Mucosa of descending colon (tissue), 3 donors: Measurements from ENCODE around the gene GADD45B. TPM values are rescaled to one million over a fixed set of nuclear protein-coding genes. Genes with fewer than 3 reads are reported as not detected.

ENCODE experiments used
- ATAC-seq: fragments of 200-7000 bp; cut with Tn5 transposase; one replicate; pipeline ENCODE4 v1.9.1; 2020; ENCODE audit warnings: mild to moderate bottlenecking, moderate library complexity
- DNase-seq, 3 donors: peaks; one replicate each; pipeline ENCODE4 v3.0.0-alpha.2; 2020
- H3K36me3 ChIP-seq: fragments of 200-600 bp; one replicate; pipeline ENCODE4 v1.8.0; 2021; ENCODE audit warnings: low read depth, mild to moderate bottlenecking
- H3K4me1 ChIP-seq: fragments of 200-600 bp; one replicate; pipeline ENCODE4 v1.8.0; 2021; ENCODE audit warnings: low read depth, mild to moderate bottlenecking
- H3K4me3 ChIP-seq: fragments of 200-600 bp; one replicate; pipeline ENCODE4 v1.8.0; 2021; ENCODE audit warnings: mild to moderate bottlenecking
- H3K9me3 ChIP-seq: fragments of 200-600 bp; one replicate; pipeline ENCODE4 v1.8.0; 2021; ENCODE audit warnings: mild to moderate bottlenecking
- CTCF ChIP-seq: fragments of 200-600 bp; IDR thresholded peaks from one replicate; pipeline ENCODE4 v1.8.0; 2022; ENCODE audit warnings: antibody characterized with exemption, mild to moderate bottlenecking
- intact Hi-C, 2 donors: fragments of 100-400 bp; cut with DNase I in 1 of 2; cut with micrococcal nuclease in 1 of 2; formaldehyde crosslinking; loops; one replicate each; pipeline versions ENCODE4 v1.11.0 to v1.11.1; 2022; cut with DNase I, micrococcal nuclease
- total RNA-seq, 3 donors: library from RNA; stranded (reverse); fragmentation: NEBNext Ultra II Directional in 2 of 3; extraction: Animal tissue kit (Norgen Biotek cat#: 25700) in 2 of 3; gene quantifications; one replicate each; pipeline versions ENCODE4 v1.2.1 to v1.2.4, GENCODE V29; 2021 to 2023
- donor health status: DM: no; HTN: no; CAD: no; lungs with moderate emphysema.
- donor health status: DM: no; HTN: no; CAD: no.
- donor health status: DM: no; HTN: yes; CAD: no.

The GADD45B gene
- total RNA-seq, 3 donors from 2014 or later: 30.6 to 45.5 (median 35.9) TPM

- ATAC-seq (peak; percentile 21), DNase-seq (peak; percentile 66 to 81 (median 76))
- intact Hi-C loops: loop anchor here (2.0 to 5.0 kb wide), 3 partner anchors 65 to 135 kb away; no protein-coding TSS in a partner anchor
- Histone ChIP-seq H3K9me3 (no peaks in the 10 kb centered on the region), H3K36me3 (no peaks in the 10 kb centered on the region), H3K4me1 (peaks cover 36% of the 10 kb centered on the region), H3K4me3 (peak overlapping the region; percentile 63)
- no peak for TF ChIP-seq CTCF
Measured at GRCh38 chr19:2477141-2477710, 1.3 kb downstream of the GADD45B start.

- no peak for TF ChIP-seq CTCF
- intact Hi-C loops: loop anchor here (2.0 to 5.0 kb wide), 3 partner anchors 65 to 135 kb away; no protein-coding TSS in a partner anchor
- peaks cover 36% of the 10 kb centered on the region for H3K4me1 ChIP-seq
- no peaks in the 10 kb centered on the region for H3K36me3 ChIP-seq
- DNase-seq (peak; percentile 37 to 76 (median 55)), ATAC-seq (no peak)
- no peak overlapping the region for H3K4me3 ChIP-seq
- H3K9me3 ChIP-seq: peaks cover under 1% of the 10 kb centered on the region
Measured at GRCh38 chr19:2477732-2478191, 1.8 kb downstream of the GADD45B start.

- intact Hi-C loops: loop anchor here (5.0 kb wide), 2 partner anchors 64 to 134 kb away; no protein-coding TSS in a partner anchor
- Histone ChIP-seq H3K36me3 (no peaks in the 10 kb centered on the region), H3K9me3 (peaks cover 6% of the 10 kb centered on the region), H3K4me3 (peak overlapping the region; percentile 11), H3K4me1 (peaks cover 36% of the 10 kb centered on the region)
- peak; percentile 78 to 87 (median 80) for DNase-seq
- peak; percentile 37 for ATAC-seq
- TF ChIP-seq CTCF: no peak
Measured at GRCh38 chr19:2478278-2478755, 2.4 kb downstream of the GADD45B start.

- peak overlapping the region; percentile 11 for H3K4me3 ChIP-seq
- H3K4me1 ChIP-seq: peaks cover 36% of the 10 kb centered on the region
- peak; percentile 44 for ATAC-seq
- TF ChIP-seq CTCF: no peak
- intact Hi-C loops: loop anchor here (5.0 kb wide), 2 partner anchors 63 to 133 kb away; no protein-coding TSS in a partner anchor
- peak; percentile 75 to 91 (median 83) for DNase-seq
- no peaks in the 10 kb centered on the region for H3K36me3 ChIP-seq
- H3K9me3 ChIP-seq: peaks cover 9% of the 10 kb centered on the region
Measured at GRCh38 chr19:2478756-2479555, 3.0 kb downstream of the GADD45B start.

GRCh38 chr19:2479556-2480194, 3.7 kb downstream of the GADD45B start:
- H3K4me1 ChIP-seq: peaks cover 31% of the 10 kb centered on the region
- ATAC-seq: no peak
- no peak overlapping the region for H3K4me3 ChIP-seq

More at GRCh38 chr19:2479556-2480194, 3.7 kb downstream of the GADD45B start:
- Histone ChIP-seq H3K36me3 (no peaks in the 10 kb centered on the region), H3K9me3 (peaks cover 9% of the 10 kb centered on the region)
- intact Hi-C loops: loop anchor here (5.0 kb wide), 2 partner anchors 63 to 133 kb away; no protein-coding TSS in a partner anchor
- DNase-seq: no peak
- no peak for TF ChIP-seq CTCF
